IMR-90 (cell line): ENCODE measurements around the gene ZNF385B. TPM values are rescaled to one million over a fixed set of nuclear protein-coding genes. Genes with fewer than 3 reads are reported as not detected.

ENCODE experiments used
- ATAC-seq: fragments of 200-7000 bp; cut with Tn5 transposase; 2 replicates; pipeline ENCODE4 v1.9.1; 2020; ENCODE audit warnings: low read depth, mild to moderate bottlenecking, moderate library complexity
- BruUV-seq: library from RNA; stranded (reverse); fragments of 400-500 nt; replicated peaks from 2 replicates; lab custom pipeline; 2021; lab: Mats Ljungman, UMichigan
- CTCF ChIA-PET: fragments of 300-600 bp; formaldehyde crosslinking; extraction: SDS; loops from one replicate; lab custom pipeline; 2021; ENCODE audit warnings: antibody characterized with exemption; lab: Yijun Ruan, JAX
- POLR2A ChIA-PET: fragments of 300-600 bp; sonication (Branson Sonifier 250); formaldehyde crosslinking; loops from one replicate; lab custom pipeline; 2022; ENCODE audit warnings: antibody characterized with exemption; ENCODE audit not compliant: unreplicated experiment; lab: Charles Lee
- DNase-seq: peaks from one replicate; pipeline ENCODE4 v3.0.0; 2013
- H2AFZ ChIP-seq: replicated peaks from 2 replicates; pipeline ENCODE3; 2013; ENCODE audit warnings: low read length, mild to moderate bottlenecking; ENCODE audit not compliant: poor library complexity
- H2AK5ac ChIP-seq: 2 replicates; pipeline ENCODE4 v1.6.1; 2013; ENCODE audit warnings: low read depth, low read length, inconsistent platforms
- H2AK9ac ChIP-seq: replicated peaks from 2 replicates; pipeline ENCODE3; 2013; ENCODE audit warnings: mild to moderate bottlenecking, low read depth, low read length, moderate library complexity; ENCODE audit not compliant: poor library complexity
- H2BK120ac ChIP-seq: 2 replicates; pipeline ENCODE4 v1.6.1; 2013; ENCODE audit warnings: low read depth, low read length, inconsistent platforms
- H2BK15ac ChIP-seq: 3 replicates; pipeline ENCODE4 v1.6.1; 2013; ENCODE audit warnings: low read depth, low read length, inconsistent platforms
- H2BK20ac ChIP-seq: 2 replicates; pipeline ENCODE4 v1.6.1; 2013; ENCODE audit warnings: low read depth, mild to moderate bottlenecking, inconsistent platforms, low read length, moderate library complexity
- H2BK5ac ChIP-seq: 2 replicates; pipeline ENCODE4 v1.6.1; 2013; ENCODE audit warnings: mild to moderate bottlenecking, low read depth, low read length, inconsistent platforms; ENCODE audit not compliant: poor library complexity, severe bottlenecking
- H3K14ac ChIP-seq: replicated peaks from 2 replicates; pipeline ENCODE4 v1.6.1; 2013; ENCODE audit warnings: low read depth, low read length, inconsistent platforms
- H3K18ac ChIP-seq: 2 replicates; pipeline ENCODE4 v1.6.1; 2013; ENCODE audit warnings: low read depth, low read length, control low read depth
- H3K23ac ChIP-seq: 2 replicates; pipeline ENCODE4 v1.6.1; 2013; ENCODE audit warnings: low read depth, low read length, inconsistent platforms
- H3K27ac ChIP-seq: 2 replicates; pipeline ENCODE4 v1.5.1; 2013; ENCODE audit warnings: mild to moderate bottlenecking, control low read depth, low read length; ENCODE audit not compliant: insufficient read depth
- H3K27me3 ChIP-seq: 2 replicates; pipeline ENCODE4 v1.6.1; 2013; ENCODE audit warnings: low read length; ENCODE audit not compliant: control insufficient read depth, insufficient read depth
- H3K36me3 ChIP-seq: 2 replicates; pipeline ENCODE4 v1.6.1; 2013; ENCODE audit warnings: low read length, mixed read lengths; ENCODE audit not compliant: control insufficient read depth, insufficient read depth
- H3K4ac ChIP-seq: 2 replicates; pipeline ENCODE4 v1.6.1; 2013; ENCODE audit warnings: low read depth, low read length, inconsistent platforms
- H3K4me1 ChIP-seq: 2 replicates; pipeline ENCODE4 v1.6.1; 2013; ENCODE audit warnings: low read length, mixed read lengths; ENCODE audit not compliant: control insufficient read depth, insufficient read depth
- H3K4me2 ChIP-seq: 2 replicates; pipeline ENCODE4 v1.6.1; 2013; ENCODE audit warnings: low read depth, mild to moderate bottlenecking, control low read depth, low read length, moderate library complexity
- H3K4me3 ChIP-seq: 2 replicates; pipeline ENCODE4 v1.5.1; 2013; ENCODE audit warnings: low read depth, mild to moderate bottlenecking, control low read depth, low read length, moderate library complexity; ENCODE audit not compliant: insufficient read depth
- H3K56ac ChIP-seq: 2 replicates; pipeline ENCODE4 v1.6.1; 2013; ENCODE audit warnings: low read length, inconsistent platforms; ENCODE audit not compliant: insufficient read depth; ENCODE audit errors: extremely low read depth
- H3K79me1 ChIP-seq, 2 experiments: 2 replicates each; pipeline ENCODE4 v1.6.1; 2013; ENCODE audit warnings: low read length in 2 of 2, inconsistent platforms in 1 of 2, low read depth in 1 of 2
- H3K9ac ChIP-seq: 2 replicates; pipeline ENCODE4 v1.6.1; 2013; ENCODE audit warnings: low read depth, low read length, control low read depth
- H3K9me1 ChIP-seq: 2 replicates; pipeline ENCODE4 v1.6.1; 2013; ENCODE audit warnings: low read length, inconsistent platforms; ENCODE audit not compliant: insufficient read depth
- H3K9me3 ChIP-seq: 2 replicates; pipeline ENCODE4 v1.6.1; 2013; ENCODE audit warnings: low read length; ENCODE audit not compliant: control insufficient read depth, insufficient read depth
- H4K20me1 ChIP-seq: 2 replicates; pipeline ENCODE4 v1.6.1; 2013; ENCODE audit warnings: low read length, inconsistent platforms; ENCODE audit not compliant: insufficient read depth
- H4K5ac ChIP-seq: 2 replicates; pipeline ENCODE4 v1.6.1; 2013; ENCODE audit warnings: mild to moderate bottlenecking, low read depth, low read length, control low read depth
- H4K8ac ChIP-seq, 2 experiments: 2 replicates each; pipeline ENCODE4 v1.6.1; 2013; ENCODE audit warnings: low read depth in 2 of 2, low read length in 2 of 2, control low read depth in 1 of 2, inconsistent platforms in 1 of 2
- H4K91ac ChIP-seq: 2 replicates; pipeline ENCODE4 v1.6.1; 2013; ENCODE audit warnings: low read depth, low read length, inconsistent platforms; ENCODE audit not compliant: insufficient read depth
- BHLHE40 ChIP-seq: fragments of 150-350 bp; IDR thresholded peaks from 2 replicates; pipeline ENCODE4 v1.6.1; 2016; ENCODE audit warnings: mild to moderate bottlenecking, low read depth, low read length
- CEBPB ChIP-seq: IDR thresholded peaks from 2 replicates; pipeline ENCODE4 v1.6.1; 2012; ENCODE audit warnings: low read depth, low read length, improper control_type of control experiment
- CHD1 ChIP-seq: IDR thresholded peaks from 2 replicates; pipeline ENCODE4 v1.6.1; 2012; ENCODE audit warnings: low read depth, low read length, improper control_type of control experiment
- CTCF ChIP-seq: conservative IDR thresholded peaks from 2 replicates; pipeline ENCODE4 v1.5.1; 2012; ENCODE audit warnings: mild to moderate bottlenecking, low read depth, low read length, improper control_type of control experiment
- ELK1 ChIP-seq: fragments of 150-350 bp; IDR thresholded peaks from 2 replicates; pipeline ENCODE4 v1.6.1; 2016; ENCODE audit warnings: low read depth, mild to moderate bottlenecking, low read length, moderate library complexity, borderline replicate concordance
- FOS ChIP-seq: fragments of 150-350 bp; IDR thresholded peaks from 2 replicates; pipeline ENCODE4 v1.6.1; 2016; ENCODE audit warnings: low read depth, low read length
- MAFK ChIP-seq: IDR thresholded peaks from 2 replicates; pipeline ENCODE4 v1.6.1; 2012; ENCODE audit warnings: low read depth, low read length, improper control_type of control experiment
- MAZ ChIP-seq: IDR thresholded peaks from 2 replicates; pipeline ENCODE4 v1.6.1; 2012; ENCODE audit warnings: low read depth, mild to moderate bottlenecking, low read length, improper control_type of control experiment, moderate library complexity, borderline replicate concordance
- MXI1 ChIP-seq: IDR thresholded peaks from 2 replicates; pipeline ENCODE4 v1.6.1; 2012; ENCODE audit warnings: low read depth, mild to moderate bottlenecking, low read length, moderate library complexity, borderline replicate concordance
- NFE2L2 ChIP-seq: fragments of 150-350 bp; IDR thresholded peaks from 2 replicates; pipeline ENCODE4 v1.6.1; 2016; ENCODE audit warnings: low read depth, mild to moderate bottlenecking, low read length
- POLR2A ChIP-seq: IDR thresholded peaks from 2 replicates; pipeline ENCODE4 v1.6.1; 2012; ENCODE audit warnings: mild to moderate bottlenecking, low read depth, low read length
- RAD21 ChIP-seq: IDR thresholded peaks from 2 replicates; pipeline ENCODE4 v1.6.1; 2012; ENCODE audit warnings: low read length, improper control_type of control experiment
- RCOR1 ChIP-seq: IDR thresholded peaks from 2 replicates; pipeline ENCODE4 v1.6.1; 2012; ENCODE audit warnings: mild to moderate bottlenecking, low read length, improper control_type of control experiment; ENCODE audit not compliant: insufficient replicate concordance
- RFX5 ChIP-seq: IDR thresholded peaks from 2 replicates; pipeline ENCODE4 v1.8.0; 2012; ENCODE audit warnings: low read depth, mild to moderate bottlenecking, low read length, moderate library complexity
- SMC3 ChIP-seq: fragments of 150-350 bp; IDR thresholded peaks from 2 replicates; pipeline ENCODE4 v1.6.1; 2016; ENCODE audit warnings: low read depth, mild to moderate bottlenecking, antibody characterized with exemption, low read length, moderate library complexity
- USF2 ChIP-seq: fragments of 150-350 bp; IDR thresholded peaks from 2 replicates; pipeline ENCODE4 v1.6.1; 2017; ENCODE audit warnings: mild to moderate bottlenecking, antibody characterized with exemption, low read length, low read depth
- WGBS, 2 experiments: methylation state at CpG; one replicate each; pipeline versions ENCODE4 v1.1.5 to v1.1.7; 2013; ENCODE audit warnings: missing lambda C conversion rate in 2 of 2; ENCODE audit not compliant: insufficient read length in 1 of 2; ENCODE audit errors: extremely low coverage in 2 of 2; 5-methylcytosine and 5-hydroxymethylcytosine counted together
- dilution Hi-C: fragments of 300-500 bp; cut with HindIII; formaldehyde crosslinking; loops from one replicate; pipeline ENCODE4 v1.14.3; 2018; ENCODE audit warnings: low sequenced_read_pairs; ENCODE audit not compliant: unreplicated experiment
- in situ Hi-C: fragments of 300-500 bp; cut with MboI; formaldehyde crosslinking; loops from 3 replicates; pipeline ENCODE4 v1.14.3; 2019; ENCODE audit warnings: low sequenced_read_pairs, inconsistent platforms, mixed read lengths
- intact Hi-C: fragments of 100-400 bp; cut with micrococcal nuclease; formaldehyde crosslinking; loops from 2 replicates; pipeline ENCODE4 v1.10.0; 2022
- polyA plus RNA-seq, 3 experiments: library from polyadenylated mRNA; depleted of rRNA; stranded (reverse); fragments of >200 nt; gene quantifications; 2 replicates each; pipeline ENCODE4 v1.2.3, GENCODE V29; 2012; ENCODE audit warnings: low replicate concordance in 1 of 3
- total RNA-seq: library from RNA; depleted of rRNA; stranded (reverse); fragments of >200 nt; gene quantifications from 2 replicates; pipeline ENCODE4 v1.2.3, GENCODE V29; 2012

ZNF385B gene
- total and polyA plus RNA-seq, 2 of the 4 experiments (the other 2 are of a cell fraction) = not detected

- Histone ChIP-seq H4K8ac (no peak overlapping the region), H2BK5ac (no peak overlapping the region), H3K27me3 (peaks cover 49% of the 10 kb centered on the region), H3K14ac (no peak overlapping the region), H3K18ac (no peak overlapping the region), H3K9ac (no peak overlapping the region), H3K4me3 (no peak overlapping the region), H3K56ac (no peak overlapping the region), H4K91ac (no peak overlapping the region), H3K79me1 (no peaks in the 10 kb centered on the region), H3K4me1 (peaks cover 2% of the 10 kb centered on the region; the same call in 1 of the 2 replicates), H2AK9ac (no peak overlapping the region), H2BK120ac (no peak overlapping the region), H3K36me3 (no peaks in the 10 kb centered on the region), H3K9me3 (no peaks in the 10 kb centered on the region; the same call in 1 of the 2 replicates), H2AK5ac (no peak overlapping the region), H3K27ac (no peak overlapping the region), H3K4ac (no peak overlapping the region), H3K23ac (no peak overlapping the region), H3K9me1 (no peaks in the 10 kb centered on the region), H4K5ac (no peak overlapping the region), H4K20me1 (no peaks in the 10 kb centered on the region), H2AFZ (no peak overlapping the region), H2BK15ac (no peak overlapping the region), H3K4me2 (no peak overlapping the region), H2BK20ac (no peak overlapping the region)
- in situ Hi-C loops (no loop called here), dilution Hi-C loops (no loop called here), intact Hi-C loops (no loop called here)
- TF ChIP-seq RAD21 = no peak
- TF ChIP-seq NFE2L2 = no peak
- no peak for TF ChIP-seq MAFK
- TF ChIP-seq POLR2A = no peak
- TF ChIP-seq BHLHE40 = no peak
- TF ChIP-seq RCOR1 = no peak
- no peak for TF ChIP-seq ELK1
- no peak for TF ChIP-seq MAZ
- TF ChIP-seq CTCF = no peak
- TF ChIP-seq MXI1 = no peak
- TF ChIP-seq RFX5 = no peak
- no peak for TF ChIP-seq CEBPB
- no peak for TF ChIP-seq CHD1
- no peak for TF ChIP-seq FOS
- no peak for TF ChIP-seq USF2
- TF ChIP-seq SMC3 = no peak
- ChIA-PET POLR2A (no interaction called here), CTCF (no interaction called here)
- BruUV-seq = no TSS peak
- no peak for ATAC-seq
- DNase-seq = no peak
- no CpG with 5 or more reads among the region's 1 CpG for WGBS, 2 experiments
Measured at GRCh38 chr2:179859523-179859922, 1.9 kb downstream of the ZNF385B start.
